Fibroblast of lung (primary cell): ENCODE measurements around the gene CTNNA1. TPM values are rescaled to one million over a fixed set of nuclear protein-coding genes. Genes with fewer than 3 reads are reported as not detected.

ENCODE experiments used
- DNase-seq, 2 donors: peaks; one replicate each; pipeline versions ENCODE4 v3.0.0 to v3.0.0-alpha.2; 2010; ENCODE audit warnings: low read depth in 2 of 2
- H2AFZ ChIP-seq: 2 replicates; pipeline ENCODE4 v1.5.1; 2012; ENCODE audit warnings: low read length, control low read depth, inconsistent platforms
- H3K27ac ChIP-seq: 2 replicates; pipeline ENCODE4 v1.5.1; 2011; ENCODE audit warnings: low read length, control low read depth; ENCODE audit not compliant: insufficient read depth
- H3K27me3 ChIP-seq: 2 replicates; pipeline ENCODE4 v1.5.1; 2011; ENCODE audit warnings: mild to moderate bottlenecking, low read length; ENCODE audit not compliant: control insufficient read depth, insufficient read depth
- H3K36me3 ChIP-seq: 2 replicates; pipeline ENCODE4 v1.5.1; 2011; ENCODE audit warnings: low read length; ENCODE audit not compliant: control insufficient read depth, insufficient read depth
- H3K4me1 ChIP-seq: 2 replicates; pipeline ENCODE4 v1.5.1; 2011; ENCODE audit warnings: low read length; ENCODE audit not compliant: control insufficient read depth, insufficient read depth; ENCODE audit errors: extremely low read depth
- H3K4me2 ChIP-seq: 2 replicates; pipeline ENCODE4 v1.5.1; 2011; ENCODE audit warnings: low read length, control low read depth; ENCODE audit not compliant: insufficient read depth; ENCODE audit errors: extremely low read depth
- H3K4me3 ChIP-seq, 4 experiments: fragments of 200-600 bp in 1 of 4; sonication (generic) in 1 of 4; replicated peaks in 1 of 4; 2 replicates each; pipeline ENCODE4 v1.5.1; 2011 to 2016; ENCODE audit warnings: low read length in 4 of 4, low read depth in 3 of 4, mild to moderate bottlenecking in 3 of 4, control low read depth in 2 of 4, inconsistent platforms in 1 of 4, mixed read lengths in 1 of 4; ENCODE audit not compliant: insufficient read depth in 1 of 4; ENCODE audit errors: control extremely low read depth in 1 of 4
- H3K79me2 ChIP-seq: 2 replicates; pipeline ENCODE4 v1.5.1; 2012; ENCODE audit warnings: mild to moderate bottlenecking, low read length, inconsistent platforms; ENCODE audit not compliant: control insufficient read depth, insufficient read depth
- H3K9ac ChIP-seq: 2 replicates; pipeline ENCODE4 v1.5.1; 2011; ENCODE audit warnings: mild to moderate bottlenecking, low read length, control low read depth; ENCODE audit not compliant: insufficient read depth
- H3K9me3 ChIP-seq: 2 replicates; pipeline ENCODE4 v1.5.1; 2012; ENCODE audit warnings: low read depth, low read length; ENCODE audit not compliant: control insufficient read depth, insufficient read depth
- H4K20me1 ChIP-seq: 2 replicates; pipeline ENCODE4 v1.5.1; 2011; ENCODE audit warnings: low read length; ENCODE audit not compliant: control insufficient read depth, insufficient read depth; ENCODE audit errors: extremely low read depth
- EZH2 ChIP-seq: IDR thresholded peaks from 2 replicates; pipeline ENCODE4 v1.5.1; 2012; ENCODE audit warnings: low read length, control low read depth, mild to moderate bottlenecking; ENCODE audit errors: missing control alignments
- polyA plus RNA-seq, 2 donors: library from polyadenylated mRNA; depleted of rRNA in 1 of 2; stranded (reverse) in 1 of 2; unstranded in 1 of 2; fragments of >200 nt; gene quantifications; 2 replicates each; pipeline ENCODE4 v1.2.1, GENCODE V29; 2011 to 2012; ENCODE audit warnings: missing spikeins in 1 of 2
- total RNA-seq: library from RNA; depleted of rRNA; stranded (reverse); fragments of >200 nt; gene quantifications from 2 replicates; pipeline ENCODE4 v1.2.1, GENCODE V29; 2014
- TF ChIP-seq, protein P1 (sequence below), 2 donors: IDR thresholded peaks in 1 of 2; conservative IDR thresholded peaks in 1 of 2; 1 replicate in 1 of 2; 2 replicates in 1 of 2; pipeline ENCODE4 v1.5.1; 2011 to 2012; ENCODE audit warnings: low read length in 2 of 2, control low read depth in 1 of 2, inconsistent platforms in 1 of 2, low read depth in 1 of 2, mild to moderate bottlenecking in 1 of 2

CTNNA1 gene
- total and polyA plus RNA-seq, 2 donors (not counting 1 experiment from before 2014, with no cell fraction given) = 181 to 557 TPM

DNA sequence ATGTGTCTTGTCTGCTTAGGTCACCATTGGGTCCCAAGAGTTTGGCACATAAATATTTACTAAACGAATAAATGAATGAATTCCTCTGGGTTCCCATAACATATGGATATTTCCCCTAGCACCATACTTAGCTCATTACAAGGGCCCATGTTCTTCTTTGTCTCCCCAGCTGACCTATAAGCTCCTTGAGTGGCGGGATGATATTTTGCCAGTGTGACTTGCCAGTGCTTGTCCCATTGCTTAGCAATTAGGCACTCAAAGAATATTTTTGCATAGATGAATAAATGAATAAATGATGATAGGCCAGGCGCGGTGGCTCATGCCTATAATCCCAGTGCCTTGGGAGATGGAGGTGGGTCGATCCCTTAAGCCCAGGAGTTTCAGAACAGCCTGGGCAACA, 16.9 kb upstream of the CTNNA1 start:
- Histone ChIP-seq H3K36me3 (no peaks in the 10 kb centered on the region), H3K4me2 (no peak overlapping the region), H3K27me3 (no peaks in the 10 kb centered on the region), H3K4me3 (no peak overlapping the region), H4K20me1 (no peaks in the 10 kb centered on the region), H2AFZ (no peak overlapping the region), H3K27ac (no peak overlapping the region), H3K4me1 (no peaks in the 10 kb centered on the region), H3K9me3 (no peaks in the 10 kb centered on the region), H3K9ac (no peak overlapping the region), H3K79me2 (no peaks in the 10 kb centered on the region)
- DNase-seq = no peak
- TF ChIP-seq EZH2 = no peak
- TF ChIP-seq, protein P1, sequence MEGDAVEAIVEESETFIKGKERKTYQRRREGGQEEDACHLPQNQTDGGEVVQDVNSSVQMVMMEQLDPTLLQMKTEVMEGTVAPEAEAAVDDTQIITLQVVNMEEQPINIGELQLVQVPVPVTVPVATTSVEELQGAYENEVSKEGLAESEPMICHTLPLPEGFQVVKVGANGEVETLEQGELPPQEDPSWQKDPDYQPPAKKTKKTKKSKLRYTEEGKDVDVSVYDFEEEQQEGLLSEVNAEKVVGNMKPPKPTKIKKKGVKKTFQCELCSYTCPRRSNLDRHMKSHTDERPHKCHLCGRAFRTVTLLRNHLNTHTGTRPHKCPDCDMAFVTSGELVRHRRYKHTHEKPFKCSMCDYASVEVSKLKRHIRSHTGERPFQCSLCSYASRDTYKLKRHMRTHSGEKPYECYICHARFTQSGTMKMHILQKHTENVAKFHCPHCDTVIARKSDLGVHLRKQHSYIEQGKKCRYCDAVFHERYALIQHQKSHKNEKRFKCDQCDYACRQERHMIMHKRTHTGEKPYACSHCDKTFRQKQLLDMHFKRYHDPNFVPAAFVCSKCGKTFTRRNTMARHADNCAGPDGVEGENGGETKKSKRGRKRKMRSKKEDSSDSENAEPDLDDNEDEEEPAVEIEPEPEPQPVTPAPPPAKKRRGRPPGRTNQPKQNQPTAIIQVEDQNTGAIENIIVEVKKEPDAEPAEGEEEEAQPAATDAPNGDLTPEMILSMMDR (conservative IDR thresholded peaks at IDR 0.05 in 1 of 2, IDR thresholded peaks at IDR 0.05 in 1 of 2; ENCODE audit: low read depth in 1 of 2, low read length in 2 of 2) = no peak

GRCh38 chr5:138737494-138738265, 15.5 kb upstream of the CTNNA1 start:
- H3K4me1 ChIP-seq = peaks cover 2% of the 10 kb centered on the region
- no peak overlapping the region for H3K4me2 ChIP-seq
- no peaks in the 10 kb centered on the region for H4K20me1 ChIP-seq
- no peaks in the 10 kb centered on the region for H3K36me3 ChIP-seq
- no peaks in the 10 kb centered on the region for H3K79me2 ChIP-seq
- no peaks in the 10 kb centered on the region for H3K27me3 ChIP-seq
- DNase-seq = peak in 1 of 2 donors; percentile 32
- no peaks in the 10 kb centered on the region for H3K9me3 ChIP-seq
- H3K27ac ChIP-seq = no peak overlapping the region
- H3K9ac ChIP-seq = no peak overlapping the region
- H2AFZ ChIP-seq = no peak overlapping the region
- no peak overlapping the region for H3K4me3 ChIP-seq
- no peak for TF ChIP-seq EZH2
- TF ChIP-seq, protein P1 (conservative IDR thresholded peaks at IDR 0.05 in 1 of 2, IDR thresholded peaks at IDR 0.05 in 1 of 2; ENCODE audit: low read depth in 1 of 2, low read length in 2 of 2) = no peak

DNA sequence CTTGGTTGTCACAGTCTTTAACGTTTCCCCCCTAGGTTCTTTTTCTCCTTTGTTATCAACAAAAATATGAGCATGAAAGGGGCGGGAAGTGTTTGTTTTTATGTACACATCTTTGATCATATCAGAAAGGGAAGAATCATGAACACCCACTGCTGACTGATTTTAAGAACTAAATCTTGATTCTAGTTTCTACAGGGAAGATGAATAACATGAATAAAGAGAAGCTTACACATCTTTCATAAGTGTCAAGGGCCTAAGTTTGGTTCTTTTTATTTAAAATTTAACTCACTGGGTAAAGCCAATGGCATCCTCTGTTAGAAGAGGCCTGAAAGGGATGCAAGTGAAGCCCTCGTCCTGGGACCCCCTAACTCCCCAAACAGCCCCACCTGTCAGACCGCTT, 14.8 kb upstream of the CTNNA1 start:
- Histone ChIP-seq H3K4me3 (no peak overlapping the region), H3K79me2 (no peaks in the 10 kb centered on the region), H3K4me2 (no peak overlapping the region), H3K27ac (no peak overlapping the region), H3K36me3 (no peaks in the 10 kb centered on the region), H4K20me1 (no peaks in the 10 kb centered on the region), H2AFZ (no peak overlapping the region), H3K9me3 (no peaks in the 10 kb centered on the region), H3K4me1 (peaks cover 2% of the 10 kb centered on the region), H3K9ac (no peak overlapping the region), H3K27me3 (no peaks in the 10 kb centered on the region)
- no peak for DNase-seq
- TF ChIP-seq, protein P1 (conservative IDR thresholded peaks at IDR 0.05 in 1 of 2, IDR thresholded peaks at IDR 0.05 in 1 of 2; ENCODE audit: low read depth in 1 of 2, low read length in 2 of 2) = no peak
- no peak for TF ChIP-seq EZH2
